Neural cell (in vitro differentiated cells): ENCODE results near the gene NKD2. TPM values are rescaled to one million over a fixed set of nuclear protein-coding genes. Genes with fewer than 3 reads are reported as not detected.

Experiments
- H2AFZ ChIP-seq: fragments of 200-600, 300-800 bp; sonication (generic), shearing (Covaris generic); 2 replicates; pipeline ENCODE4 v1.6.0; 2014; ENCODE audit warnings: low read depth, mild to moderate bottlenecking, antibody characterized with exemption, low read length, moderate library complexity
- H3F3A ChIP-seq: fragments of 200-600 bp; shearing (Covaris generic); 2 replicates; pipeline ENCODE4 v1.6.1; 2016; ENCODE audit warnings: mild to moderate bottlenecking, moderate library complexity, mixed read lengths, antibody characterized with exemption, low read length; ENCODE audit not compliant: insufficient read depth, poor library complexity, severe bottlenecking
- H3K27ac ChIP-seq: fragments of 200-600, 300-800 bp; sonication (generic), shearing (Covaris generic); 2 replicates; pipeline ENCODE4 v1.5.1; 2014; ENCODE audit warnings: mild to moderate bottlenecking, low read length, moderate library complexity
- H3K27me3 ChIP-seq: fragments of 300-800, 200-600 bp; sonication (generic), shearing (Covaris generic); 2 replicates; pipeline ENCODE4 v1.6.0; 2014; ENCODE audit warnings: mild to moderate bottlenecking, low read depth, low read length, moderate library complexity; ENCODE audit not compliant: insufficient read depth
- H3K36me3 ChIP-seq: fragments of 300-800, 200-600 bp; sonication (generic), shearing (Covaris generic); 2 replicates; pipeline ENCODE4 v1.5.1; 2014; ENCODE audit warnings: mild to moderate bottlenecking, antibody characterized with exemption, low read length, moderate library complexity; ENCODE audit not compliant: insufficient read depth
- H3K4me2 ChIP-seq: fragments of 300-800, 200-600 bp; sonication (generic), shearing (Covaris generic); 2 replicates; pipeline ENCODE4 v1.6.0; 2014; ENCODE audit warnings: mild to moderate bottlenecking, low read length
- H3K4me3 ChIP-seq: fragments of 300-800, 200-600 bp; sonication (generic), shearing (Covaris generic); 2 replicates; pipeline ENCODE4 v1.5.1; 2014; ENCODE audit warnings: mild to moderate bottlenecking, low read length, moderate library complexity
- H3K79me2 ChIP-seq: fragments of 200-600 bp; shearing (Covaris generic); replicated peaks from 2 replicates; pipeline ENCODE4 v1.6.0; 2014; ENCODE audit warnings: mild to moderate bottlenecking, low read length, moderate library complexity; ENCODE audit not compliant: insufficient read depth
- H3K9ac ChIP-seq: fragments of 300-800, 200-600 bp; sonication (generic), shearing (Covaris generic); 2 replicates; pipeline ENCODE4 v1.6.1; 2016; ENCODE audit warnings: mild to moderate bottlenecking, low read length, mixed read lengths
- H3K9me2 ChIP-seq: fragments of 200-600 bp; shearing (Covaris generic); 2 replicates; pipeline ENCODE4 v1.6.1; 2016; ENCODE audit warnings: mild to moderate bottlenecking, low read length, mixed read lengths; ENCODE audit not compliant: insufficient read depth
- H3K9me3 ChIP-seq: fragments of 200-600, 300-800 bp; sonication (generic), shearing (Covaris generic); 2 replicates; pipeline ENCODE4 v1.6.1; 2016; ENCODE audit warnings: mild to moderate bottlenecking, mixed run types, low read length, moderate library complexity, mixed read lengths
- H4K20me1 ChIP-seq: fragments of 200-600 bp; shearing (Covaris generic); 2 replicates; pipeline ENCODE4 v1.6.1; 2016; ENCODE audit warnings: mild to moderate bottlenecking, mixed run types; ENCODE audit not compliant: insufficient read depth
- EP300 ChIP-seq: fragments of 450-650 bp; conservative IDR thresholded peaks from 2 replicates; pipeline ENCODE4 v1.6.1; 2014; ENCODE audit warnings: antibody characterized with exemption, mild to moderate bottlenecking, moderate library complexity; ENCODE audit not compliant: poor library complexity, severe bottlenecking
- EZH2 ChIP-seq: fragments of 200-600, 300-800 bp; shearing (Covaris generic), sonication (generic); IDR thresholded peaks from 2 replicates; pipeline ENCODE4 v1.6.1; 2014; ENCODE audit warnings: antibody characterized with exemption, low read length, borderline replicate concordance, mild to moderate bottlenecking; ENCODE audit not compliant: insufficient read depth, poor library complexity, severe bottlenecking
- MXI1 ChIP-seq: fragments of 450-650 bp; conservative IDR thresholded peaks from 2 replicates; pipeline ENCODE4 v1.6.1; 2014; ENCODE audit warnings: antibody characterized with exemption, mild to moderate bottlenecking; ENCODE audit not compliant: poor library complexity, severe bottlenecking
- POLR2AphosphoS5 ChIP-seq: IDR thresholded peaks from 2 replicates; pipeline ENCODE4 v1.6.1; 2012
- SMC3 ChIP-seq: fragments of 450-650 bp; conservative IDR thresholded peaks from 2 replicates; pipeline ENCODE4 v1.6.1; 2014; ENCODE audit warnings: antibody characterized with exemption, mild to moderate bottlenecking, moderate library complexity; ENCODE audit not compliant: poor library complexity
- TAF1 ChIP-seq: IDR thresholded peaks from 2 replicates; pipeline ENCODE4 v1.6.1; 2012; ENCODE audit warnings: low read depth
- polyA plus RNA-seq: library from polyadenylated mRNA; depleted of rRNA; stranded (reverse); fragments of >200 nt; gene quantifications from 2 replicates; pipeline ENCODE4 v1.2.3, GENCODE V29; 2014
- TF ChIP-seq, protein P1 (sequence below): IDR thresholded peaks from 2 replicates; pipeline ENCODE4 v1.6.1; 2012; ENCODE audit warnings: borderline replicate concordance
- TF ChIP-seq, protein P2 (sequence below): fragments of 450-650 bp; IDR thresholded peaks from 2 replicates; pipeline ENCODE4 v1.5.1; 2014; ENCODE audit warnings: antibody characterized with exemption, mild to moderate bottlenecking, moderate library complexity; ENCODE audit not compliant: poor library complexity, severe bottlenecking

The NKD2 gene
- polyA plus RNA-seq, 1 donor from 2014 or later: 7.2 TPM

- Histone ChIP-seq H3K4me2 (no peak overlapping the region), H3K79me2 (no peaks in the 10 kb centered on the region), H4K20me1 (no peaks in the 10 kb centered on the region), H3K9ac (no peak overlapping the region), H3K36me3 (no peaks in the 10 kb centered on the region), H2AFZ (no peak overlapping the region), H3K9me2 (no peaks in the 10 kb centered on the region), H3K27ac (no peak overlapping the region), H3K9me3 (no peaks in the 10 kb centered on the region), H3K4me3 (no peak overlapping the region), H3K27me3 (no peaks in the 10 kb centered on the region), H3F3A (no peaks in the 10 kb centered on the region)
- TF ChIP-seq TAF1: no peak
- TF ChIP-seq POLR2AphosphoS5: no peak
- TF ChIP-seq EZH2: no peak
- no peak for TF ChIP-seq SMC3
- no peak for TF ChIP-seq MXI1
- TF ChIP-seq EP300: no peak
These were observed 31.5 kb upstream of the NKD2 start for GRCh38 chr5:976849-977751.

GRCh38 chr5:978054-978453, 30.5 kb upstream of the NKD2 start:
- H3K36me3 ChIP-seq: no peaks in the 10 kb centered on the region
- no peak overlapping the region for H3K4me3 ChIP-seq
- H2AFZ ChIP-seq: no peak overlapping the region
- no peaks in the 10 kb centered on the region for H3K9me2 ChIP-seq
- H3K27ac ChIP-seq: no peak overlapping the region
- no peak overlapping the region for H3K9ac ChIP-seq
- H3F3A ChIP-seq: no peaks in the 10 kb centered on the region
- no peak overlapping the region for H3K4me2 ChIP-seq
- TF ChIP-seq, protein P1, sequence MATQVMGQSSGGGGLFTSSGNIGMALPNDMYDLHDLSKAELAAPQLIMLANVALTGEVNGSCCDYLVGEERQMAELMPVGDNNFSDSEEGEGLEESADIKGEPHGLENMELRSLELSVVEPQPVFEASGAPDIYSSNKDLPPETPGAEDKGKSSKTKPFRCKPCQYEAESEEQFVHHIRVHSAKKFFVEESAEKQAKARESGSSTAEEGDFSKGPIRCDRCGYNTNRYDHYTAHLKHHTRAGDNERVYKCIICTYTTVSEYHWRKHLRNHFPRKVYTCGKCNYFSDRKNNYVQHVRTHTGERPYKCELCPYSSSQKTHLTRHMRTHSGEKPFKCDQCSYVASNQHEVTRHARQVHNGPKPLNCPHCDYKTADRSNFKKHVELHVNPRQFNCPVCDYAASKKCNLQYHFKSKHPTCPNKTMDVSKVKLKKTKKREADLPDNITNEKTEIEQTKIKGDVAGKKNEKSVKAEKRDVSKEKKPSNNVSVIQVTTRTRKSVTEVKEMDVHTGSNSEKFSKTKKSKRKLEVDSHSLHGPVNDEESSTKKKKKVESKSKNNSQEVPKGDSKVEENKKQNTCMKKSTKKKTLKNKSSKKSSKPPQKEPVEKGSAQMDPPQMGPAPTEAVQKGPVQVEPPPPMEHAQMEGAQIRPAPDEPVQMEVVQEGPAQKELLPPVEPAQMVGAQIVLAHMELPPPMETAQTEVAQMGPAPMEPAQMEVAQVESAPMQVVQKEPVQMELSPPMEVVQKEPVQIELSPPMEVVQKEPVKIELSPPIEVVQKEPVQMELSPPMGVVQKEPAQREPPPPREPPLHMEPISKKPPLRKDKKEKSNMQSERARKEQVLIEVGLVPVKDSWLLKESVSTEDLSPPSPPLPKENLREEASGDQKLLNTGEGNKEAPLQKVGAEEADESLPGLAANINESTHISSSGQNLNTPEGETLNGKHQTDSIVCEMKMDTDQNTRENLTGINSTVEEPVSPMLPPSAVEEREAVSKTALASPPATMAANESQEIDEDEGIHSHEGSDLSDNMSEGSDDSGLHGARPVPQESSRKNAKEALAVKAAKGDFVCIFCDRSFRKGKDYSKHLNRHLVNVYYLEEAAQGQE: no peak
- TF ChIP-seq MXI1 (no peak), POLR2AphosphoS5 (no peak), EZH2 (no peak), EP300 (no peak), TAF1 (no peak)
- TF ChIP-seq, protein P2, sequence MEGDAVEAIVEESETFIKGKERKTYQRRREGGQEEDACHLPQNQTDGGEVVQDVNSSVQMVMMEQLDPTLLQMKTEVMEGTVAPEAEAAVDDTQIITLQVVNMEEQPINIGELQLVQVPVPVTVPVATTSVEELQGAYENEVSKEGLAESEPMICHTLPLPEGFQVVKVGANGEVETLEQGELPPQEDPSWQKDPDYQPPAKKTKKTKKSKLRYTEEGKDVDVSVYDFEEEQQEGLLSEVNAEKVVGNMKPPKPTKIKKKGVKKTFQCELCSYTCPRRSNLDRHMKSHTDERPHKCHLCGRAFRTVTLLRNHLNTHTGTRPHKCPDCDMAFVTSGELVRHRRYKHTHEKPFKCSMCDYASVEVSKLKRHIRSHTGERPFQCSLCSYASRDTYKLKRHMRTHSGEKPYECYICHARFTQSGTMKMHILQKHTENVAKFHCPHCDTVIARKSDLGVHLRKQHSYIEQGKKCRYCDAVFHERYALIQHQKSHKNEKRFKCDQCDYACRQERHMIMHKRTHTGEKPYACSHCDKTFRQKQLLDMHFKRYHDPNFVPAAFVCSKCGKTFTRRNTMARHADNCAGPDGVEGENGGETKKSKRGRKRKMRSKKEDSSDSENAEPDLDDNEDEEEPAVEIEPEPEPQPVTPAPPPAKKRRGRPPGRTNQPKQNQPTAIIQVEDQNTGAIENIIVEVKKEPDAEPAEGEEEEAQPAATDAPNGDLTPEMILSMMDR: no peak
- no peaks in the 10 kb centered on the region for H3K79me2 ChIP-seq
- no peaks in the 10 kb centered on the region for H3K27me3 ChIP-seq
- no peaks in the 10 kb centered on the region for H4K20me1 ChIP-seq
- no peaks in the 10 kb centered on the region for H3K9me3 ChIP-seq
